ENCODE results near the gene TYRP1.

Gene TYRP1

GRCh38 chr9:12693141-12693540, at the start of gene TYRP1:
Gene TYRP1 (plus strand): TSS chr9:12693385. CDS start chr9:12693997, 612 bp downstream.
- Histone ChIP-seq H3K27me3 (ENCODE audit: insufficient read depth, low read length, poor library complexity, severe bottlenecking) (no peaks in the 10 kb centered on the region), H3K36me3 (ENCODE audit: insufficient read depth, low read length) (no peaks in the 10 kb centered on the region), H3F3A (ENCODE audit: low read depth) (peaks cover 6% of the 10 kb centered on the region; the same call in 1 of the 2 replicates), H3K4me3 (ENCODE audit: low read length, poor library complexity, severe bottlenecking) (no peak within 1 kb of the TSS), H3K9ac (ENCODE audit: low read depth, low read length, poor library complexity, severe bottlenecking) (no peak within 1 kb of the TSS), H3K9me3 (ENCODE audit: insufficient read depth, low read depth, low read length) (no peaks in the 10 kb centered on the region), H2AFZ (ENCODE audit: low read length) (no peak within 1 kb of the TSS), H4K20me1 (ENCODE audit: insufficient read depth, low read length, poor library complexity, severe bottlenecking) (no peaks in the 10 kb centered on the region), H3K79me2 (ENCODE audit: insufficient read depth, low read length) (no peaks in the 10 kb centered on the region), H3K4me1 (ENCODE audit: insufficient read depth, low read length, poor library complexity, severe bottlenecking) (peaks cover 42% of the 10 kb centered on the region), H3K9me2 (replicated peaks; ENCODE audit: low read depth, low read length) (no peaks in the 10 kb centered on the region), H3K4me2 (ENCODE audit: low read depth, low read length, poor library complexity, severe bottlenecking) (no peak within 1 kb of the TSS)
- TF ChIP-seq EZH2phosphoT487 (IDR thresholded peaks at IDR 0.05; ENCODE audit: borderline replicate concordance) = no peak
- TF ChIP-seq, protein P1, sequence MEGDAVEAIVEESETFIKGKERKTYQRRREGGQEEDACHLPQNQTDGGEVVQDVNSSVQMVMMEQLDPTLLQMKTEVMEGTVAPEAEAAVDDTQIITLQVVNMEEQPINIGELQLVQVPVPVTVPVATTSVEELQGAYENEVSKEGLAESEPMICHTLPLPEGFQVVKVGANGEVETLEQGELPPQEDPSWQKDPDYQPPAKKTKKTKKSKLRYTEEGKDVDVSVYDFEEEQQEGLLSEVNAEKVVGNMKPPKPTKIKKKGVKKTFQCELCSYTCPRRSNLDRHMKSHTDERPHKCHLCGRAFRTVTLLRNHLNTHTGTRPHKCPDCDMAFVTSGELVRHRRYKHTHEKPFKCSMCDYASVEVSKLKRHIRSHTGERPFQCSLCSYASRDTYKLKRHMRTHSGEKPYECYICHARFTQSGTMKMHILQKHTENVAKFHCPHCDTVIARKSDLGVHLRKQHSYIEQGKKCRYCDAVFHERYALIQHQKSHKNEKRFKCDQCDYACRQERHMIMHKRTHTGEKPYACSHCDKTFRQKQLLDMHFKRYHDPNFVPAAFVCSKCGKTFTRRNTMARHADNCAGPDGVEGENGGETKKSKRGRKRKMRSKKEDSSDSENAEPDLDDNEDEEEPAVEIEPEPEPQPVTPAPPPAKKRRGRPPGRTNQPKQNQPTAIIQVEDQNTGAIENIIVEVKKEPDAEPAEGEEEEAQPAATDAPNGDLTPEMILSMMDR (conservative IDR thresholded peaks at IDR 0.05; ENCODE audit: low read length) = no peak

GRCh38 chr9:12643686-12644085, 49.5 kb upstream of the TYRP1 start:
- H3F3A ChIP-seq (ENCODE audit: low read depth) = no peaks in the 10 kb centered on the region
- H3K4me3 ChIP-seq (ENCODE audit: low read length, poor library complexity, severe bottlenecking) = no peak overlapping the region
- H3K27me3 ChIP-seq (ENCODE audit: insufficient read depth, low read length, poor library complexity, severe bottlenecking) = no peaks in the 10 kb centered on the region
- H3K4me1 ChIP-seq (ENCODE audit: insufficient read depth, low read length, poor library complexity, severe bottlenecking) = no peaks in the 10 kb centered on the region
- no peaks in the 10 kb centered on the region for H4K20me1 ChIP-seq (ENCODE audit: insufficient read depth, low read length, poor library complexity, severe bottlenecking)
- no peak overlapping the region for H2AFZ ChIP-seq (ENCODE audit: low read length)
- H3K79me2 ChIP-seq (ENCODE audit: insufficient read depth, low read length) = no peaks in the 10 kb centered on the region
- H3K9me3 ChIP-seq (ENCODE audit: insufficient read depth, low read depth, low read length) = no peaks in the 10 kb centered on the region
- TF ChIP-seq EZH2phosphoT487 (IDR thresholded peaks at IDR 0.05; ENCODE audit: borderline replicate concordance) = no peak
- TF ChIP-seq, protein P1 (conservative IDR thresholded peaks at IDR 0.05; ENCODE audit: low read length) = no peak
- H3K4me2 ChIP-seq (ENCODE audit: low read depth, low read length, poor library complexity, severe bottlenecking) = no peak overlapping the region
- no peak overlapping the region for H3K9ac ChIP-seq (ENCODE audit: low read depth, low read length, poor library complexity, severe bottlenecking)
- H3K9me2 ChIP-seq (replicated peaks; ENCODE audit: low read depth, low read length) = no peaks in the 10 kb centered on the region
- H3K36me3 ChIP-seq (ENCODE audit: insufficient read depth, low read length) = no peaks in the 10 kb centered on the region

DNA sequence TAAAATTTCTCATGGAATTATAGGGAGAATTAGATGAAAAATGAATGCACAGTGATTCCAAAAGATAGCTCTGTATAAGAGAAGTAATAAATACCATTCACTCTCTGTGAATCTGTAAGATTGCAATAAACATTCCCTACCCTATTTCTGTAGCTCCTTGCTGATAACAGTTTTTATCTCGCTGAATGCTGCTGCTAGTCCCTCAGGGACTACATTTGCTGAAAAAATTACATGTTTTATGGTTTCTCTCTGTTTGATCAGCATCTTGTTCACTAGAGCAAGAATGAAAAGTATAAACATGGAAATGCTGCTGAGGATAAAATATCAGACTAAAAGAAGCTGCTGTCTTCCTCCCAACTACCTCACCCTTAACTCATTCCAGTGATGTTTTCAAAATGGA, 44.3 kb upstream of the TYRP1 start:
- no peaks in the 10 kb centered on the region for H3K9me3 ChIP-seq (ENCODE audit: insufficient read depth, low read depth, low read length)
- H3K4me1 ChIP-seq (ENCODE audit: insufficient read depth, low read length, poor library complexity, severe bottlenecking) = no peaks in the 10 kb centered on the region
- no peaks in the 10 kb centered on the region for H3K27me3 ChIP-seq (ENCODE audit: insufficient read depth, low read length, poor library complexity, severe bottlenecking)
- no peaks in the 10 kb centered on the region for H4K20me1 ChIP-seq (ENCODE audit: insufficient read depth, low read length, poor library complexity, severe bottlenecking)
- H3K79me2 ChIP-seq (ENCODE audit: insufficient read depth, low read length) = no peaks in the 10 kb centered on the region
- H3F3A ChIP-seq (ENCODE audit: low read depth) = no peaks in the 10 kb centered on the region
- H2AFZ ChIP-seq (ENCODE audit: low read length) = no peak overlapping the region
- TF ChIP-seq, protein P1 (conservative IDR thresholded peaks at IDR 0.05; ENCODE audit: low read length) = no peak
- TF ChIP-seq EZH2phosphoT487 (IDR thresholded peaks at IDR 0.05; ENCODE audit: borderline replicate concordance) = no peak
- no peak overlapping the region for H3K4me3 ChIP-seq (ENCODE audit: low read length, poor library complexity, severe bottlenecking)
- H3K9me2 ChIP-seq (replicated peaks; ENCODE audit: low read depth, low read length) = no peaks in the 10 kb centered on the region
- H3K36me3 ChIP-seq (ENCODE audit: insufficient read depth, low read length) = no peaks in the 10 kb centered on the region
- no peak overlapping the region for H3K4me2 ChIP-seq (ENCODE audit: low read depth, low read length, poor library complexity, severe bottlenecking)
- H3K9ac ChIP-seq (ENCODE audit: low read depth, low read length, poor library complexity, severe bottlenecking) = no peak overlapping the region

All from Loucy (cell line).